A673 (cell line): ENCODE data around the gene RIC8A.

ENCODE experiments used
- CTCF ChIP-seq: fragments of 300-800, 200-600 bp; sonication (generic); conservative IDR thresholded peaks from 2 replicates; pipeline ENCODE4 v1.5.1; 2017; ENCODE audit warnings: low read depth, mild to moderate bottlenecking, antibody characterized with exemption, low read length, moderate library complexity, mixed read lengths
- EZH2 ChIP-seq: fragments of 200-600 bp; sonication (generic); IDR thresholded peaks from 2 replicates; pipeline ENCODE4 v1.6.1; 2017; ENCODE audit warnings: borderline replicate concordance, low read depth, mild to moderate bottlenecking, mixed read lengths, antibody characterized with exemption, low read length; ENCODE audit not compliant: poor library complexity, severe bottlenecking

GRCh38 chr11:204587-205109, 2.9 kb upstream of the RIC8A start:
- no peak for TF ChIP-seq CTCF
- TF ChIP-seq EZH2: no peak
